ENCODE results near the gene INSIG1. TPM values are rescaled to one million over a fixed set of nuclear protein-coding genes. Genes with fewer than 3 reads are reported as not detected.

Gene INSIG1
- total RNA-seq, 1 experiment from 2014 or later: 103 TPM

- peaks cover 33% of the 10 kb centered on the region for H3K27me3 ChIP-seq (ENCODE audit: insufficient read depth, low read depth)
- peaks cover 18% of the 10 kb centered on the region for H3K4me1 ChIP-seq (replicated peaks; ENCODE audit: insufficient read depth)
- H3K9me3 ChIP-seq (ENCODE audit: insufficient read depth, low read depth): no peaks in the 10 kb centered on the region
- H3K36me3 ChIP-seq (ENCODE audit: low read depth): no peaks in the 10 kb centered on the region
- no peaks in the 10 kb centered on the region for H3K79me2 ChIP-seq (ENCODE audit: low read depth)
- H4K20me1 ChIP-seq (ENCODE audit: insufficient read depth): no peaks in the 10 kb centered on the region
- no peak overlapping the region for H3K4me3 ChIP-seq
- TF ChIP-seq EZH2 (IDR thresholded peaks at IDR 0.05; ENCODE audit: low read depth) (no peak), CTCF (conservative IDR thresholded peaks at IDR 0.05) (no peak)
- H3K4me2 ChIP-seq: no peak overlapping the region
- no peaks in the 10 kb centered on the region for H3K9me2 ChIP-seq (ENCODE audit: insufficient read depth)
- ChIA-PET CTCF (no interaction called here), POLR2A (ENCODE audit: unreplicated experiment) (no interaction called here)
- H2AFZ ChIP-seq: no peak overlapping the region
- DNase-seq: no peak
- H3K27ac ChIP-seq: no peak overlapping the region
- H3F3A ChIP-seq (ENCODE audit: insufficient read depth, low read depth): no peaks in the 10 kb centered on the region
- intact Hi-C loops (cut with micrococcal nuclease; ENCODE audit: unreplicated experiment): no loop called here
- no TSS peak for BruUV-seq (replicated peaks)
Measured at GRCh38 chr7:155255071-155255470, 42.6 kb upstream of the INSIG1 start.

- ChIA-PET CTCF (no interaction called here), POLR2A (ENCODE audit: unreplicated experiment) (no interaction called here)
- H3K4me3 ChIP-seq: no peak overlapping the region
- no peaks in the 10 kb centered on the region for H3F3A ChIP-seq (ENCODE audit: insufficient read depth, low read depth)
- no peaks in the 10 kb centered on the region for H3K79me2 ChIP-seq (ENCODE audit: low read depth)
- no peaks in the 10 kb centered on the region for H3K9me3 ChIP-seq (ENCODE audit: insufficient read depth, low read depth)
- intact Hi-C loops (cut with micrococcal nuclease; ENCODE audit: unreplicated experiment): no loop called here
- no peaks in the 10 kb centered on the region for H3K9me2 ChIP-seq (ENCODE audit: insufficient read depth)
- DNase-seq: peak in 1 of 2 experiments; percentile 5
- no peaks in the 10 kb centered on the region for H4K20me1 ChIP-seq (ENCODE audit: insufficient read depth)
- peaks cover 30% of the 10 kb centered on the region for H3K27me3 ChIP-seq (ENCODE audit: insufficient read depth, low read depth)
- H3K27ac ChIP-seq: no peak overlapping the region
- H3K36me3 ChIP-seq (ENCODE audit: low read depth): no peaks in the 10 kb centered on the region
- no peak overlapping the region for H3K4me2 ChIP-seq
- H3K4me1 ChIP-seq (replicated peaks; ENCODE audit: insufficient read depth): peaks cover 18% of the 10 kb centered on the region
- no peak for TF ChIP-seq CTCF (conservative IDR thresholded peaks at IDR 0.05)
- BruUV-seq (replicated peaks): no TSS peak
- H2AFZ ChIP-seq: no peak overlapping the region
Measured at GRCh38 chr7:155255621-155256020, 42.1 kb upstream of the INSIG1 start.

GRCh38 chr7:155256081-155256760 is 41.5 kb upstream of the INSIG1 start:
- H3K4me1 ChIP-seq (replicated peaks; ENCODE audit: insufficient read depth): peaks cover 18% of the 10 kb centered on the region
- H3K27me3 ChIP-seq (ENCODE audit: insufficient read depth, low read depth): peaks cover 25% of the 10 kb centered on the region
- ChIA-PET CTCF (no interaction called here), POLR2A (ENCODE audit: unreplicated experiment) (no interaction called here)
- H3F3A ChIP-seq (ENCODE audit: insufficient read depth, low read depth): no peaks in the 10 kb centered on the region
- H3K9me3 ChIP-seq (ENCODE audit: insufficient read depth, low read depth): no peaks in the 10 kb centered on the region
- no peak overlapping the region for H2AFZ ChIP-seq
- H3K79me2 ChIP-seq (ENCODE audit: low read depth): no peaks in the 10 kb centered on the region
- H3K4me3 ChIP-seq: no peak overlapping the region
- no peaks in the 10 kb centered on the region for H3K9me2 ChIP-seq (ENCODE audit: insufficient read depth)
- no peaks in the 10 kb centered on the region for H3K36me3 ChIP-seq (ENCODE audit: low read depth)
- no TSS peak for BruUV-seq (replicated peaks)
- DNase-seq: peak in 1 of 2 experiments; percentile 36
- TF ChIP-seq CTCF (conservative IDR thresholded peaks at IDR 0.05): no peak
- TF ChIP-seq EZH2 (IDR thresholded peaks at IDR 0.05; ENCODE audit: low read depth): no peak
- no peak overlapping the region for H3K4me2 ChIP-seq
- intact Hi-C loops (cut with micrococcal nuclease; ENCODE audit: unreplicated experiment): no loop called here
- no peak overlapping the region for H3K27ac ChIP-seq
- no peaks in the 10 kb centered on the region for H4K20me1 ChIP-seq (ENCODE audit: insufficient read depth)

All from PC-9 (cell line).